PC-9 (cell line): Measurements from ENCODE around the gene MAP4K4.

Experiments
- CTCF ChIP-seq: fragments of 200-600 bp; sonication (generic); conservative IDR thresholded peaks from 2 replicates; pipeline ENCODE4 v1.6.1; 2017; ENCODE audit warnings: mixed run types, antibody characterized with exemption, mild to moderate bottlenecking, moderate library complexity
- EZH2 ChIP-seq: fragments of 200-600 bp; sonication (generic); IDR thresholded peaks from 2 replicates; pipeline ENCODE4 v1.8.0; 2017; ENCODE audit warnings: antibody characterized with exemption, low read depth

GRCh38 chr2:101806701-101807100 lies 109.2 kb downstream of the MAP4K4 start:
- TF ChIP-seq CTCF, result no peak
- TF ChIP-seq EZH2, result no peak
